Posterior vena cava (tissue), 2 donors: ENCODE measurements around the gene OVOL1. TPM values are rescaled to one million over a fixed set of nuclear protein-coding genes. Genes with fewer than 3 reads are reported as not detected.

Experiments used
- DNase-seq: peaks from one replicate; pipeline ENCODE4 v3.0.0-alpha.2; 2020; ENCODE audit warnings: low spot score
- intact Hi-C, 2 donors: fragments of 100-400 bp; cut with DNase I; formaldehyde crosslinking; loops; one replicate each; pipeline versions ENCODE4 v1.14.1 to v1.14.2; 2022 to 2023
- total RNA-seq, 2 donors: library from RNA; stranded (reverse); fragmentation: NEBNext Ultra II Directional; extraction: Animal tissue kit (Norgen Biotek cat#: 25700); gene quantifications; one replicate each; pipeline ENCODE4 v1.2.1, GENCODE V29; 2021
- donor health status: DM: yes; HTN: yes; CAD: no.
- donor health status: DM: yes; HTN: yes; CAD: no.

OVOL1 gene
- total RNA-seq, 2 donors from 2014 or later, result not detected

GRCh38 chr11:65789230-65790103 lies 2.6 kb downstream of the OVOL1 start:
- intact Hi-C loops, result no loop called here
- no peak for DNase-seq

GRCh38 chr11:65790104-65790901 lies 3.4 kb downstream of the OVOL1 start:
- intact Hi-C loops, result no loop called here
- DNase-seq, result no peak

GRCh38 chr11:65790902-65791650 lies 4.2 kb downstream of the OVOL1 start:
- intact Hi-C loops, result no loop called here
- DNase-seq, result no peak

GRCh38 chr11:65791719-65792213 lies 4.9 kb downstream of the OVOL1 start:
- DNase-seq, result no peak
- intact Hi-C loops, result no loop called here

DNA sequence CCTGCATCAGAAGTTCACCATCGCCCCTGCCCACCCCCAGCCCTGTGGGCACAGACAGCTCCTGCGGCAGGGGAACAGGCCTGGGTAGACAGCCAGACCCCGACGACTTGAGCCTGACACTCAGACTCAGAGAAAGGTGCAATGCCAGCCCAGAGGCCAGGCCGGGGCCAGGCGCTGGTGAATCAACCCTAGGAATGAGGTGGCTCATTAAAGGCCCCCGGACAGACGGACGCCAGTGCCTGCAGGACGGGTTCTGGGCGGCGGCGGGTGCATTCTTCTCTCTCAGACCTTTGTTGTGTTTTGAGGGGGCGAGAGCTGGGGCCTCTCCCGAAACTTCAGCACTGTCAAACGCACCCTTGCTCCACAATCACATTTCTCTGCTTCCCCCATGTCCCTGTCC lies 5.6 kb downstream of the OVOL1 start:
- no peak for DNase-seq
- intact Hi-C loops, result no loop called here

DNA sequence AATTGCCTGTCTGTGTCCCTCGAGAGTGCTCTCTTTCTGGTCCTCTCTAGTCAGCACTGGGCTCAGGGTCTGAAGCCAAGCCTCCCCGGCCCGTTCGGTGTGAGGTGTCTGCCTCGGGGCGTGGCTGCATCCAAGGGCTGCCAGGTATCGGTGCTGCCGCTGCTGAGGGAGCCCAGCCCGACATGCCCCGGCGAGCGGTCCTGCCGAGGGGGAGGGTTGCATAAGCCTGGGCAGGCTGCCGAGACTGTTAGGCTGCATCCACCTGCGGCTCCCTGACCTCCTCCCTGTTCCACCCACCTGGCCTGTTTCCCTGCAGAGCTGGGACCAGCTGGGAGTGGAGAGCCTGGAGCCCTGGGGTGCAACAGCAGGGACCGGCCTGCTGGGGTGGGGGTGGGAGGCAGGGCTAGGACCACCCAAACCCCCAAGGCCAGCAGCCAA lies 6.3 kb downstream of the OVOL1 start:
- intact Hi-C loops, result no loop called here
- DNase-seq, result no peak

GRCh38 chr11:65793625-65794400 lies 7.0 kb downstream of the OVOL1 start:
- DNase-seq, result no peak
- intact Hi-C loops, result no loop called here

GRCh38 chr11:65794570-65795510 lies 8.0 kb downstream of the OVOL1 start:
- DNase-seq, result no peak
- intact Hi-C loops, result no loop called here

- DNase-seq, result no peak
- intact Hi-C loops, result no loop called here
Observed at GRCh38 chr11:65796726-65797601, 10.1 kb downstream of the OVOL1 start.

- DNase-seq, result no peak
- intact Hi-C loops, result no loop called here
Observed at GRCh38 chr11:65797711-65798110, 10.8 kb downstream of the OVOL1 start.

DNA sequence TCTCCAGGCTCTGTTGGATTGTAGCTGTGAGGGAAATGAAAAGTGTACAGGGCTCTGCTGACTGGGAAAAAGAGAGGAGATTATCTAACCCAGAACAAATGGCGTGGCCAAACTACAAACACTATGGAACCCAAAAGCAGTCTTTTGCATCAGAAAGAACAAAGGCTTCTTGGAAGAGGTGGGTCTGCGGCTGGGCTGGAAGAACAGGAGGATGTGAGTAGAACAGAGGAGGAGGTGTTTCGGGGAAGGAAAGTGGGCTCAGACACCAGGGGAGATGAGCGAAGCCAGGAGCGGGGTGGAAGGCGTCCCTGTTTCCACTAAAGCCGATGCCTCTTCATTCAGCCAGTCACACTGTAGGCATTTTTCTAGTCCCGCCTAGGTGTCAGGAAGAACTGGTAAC lies 12.0 kb downstream of the OVOL1 start:
- no peak for DNase-seq
- intact Hi-C loops, result no loop called here

- DNase-seq, result no peak
- intact Hi-C loops, result no loop called here
Observed at GRCh38 chr11:65801153-65801987, 14.5 kb downstream of the OVOL1 start.

- no peak for DNase-seq
- intact Hi-C loops, result no loop called here
Observed at GRCh38 chr11:65802841-65803240, 16.0 kb downstream of the OVOL1 start.

GRCh38 chr11:65803797-65804492 lies 17.1 kb downstream of the OVOL1 start:
- no peak for DNase-seq
- intact Hi-C loops, result no loop called here

- DNase-seq, result no peak
Observed at GRCh38 chr11:65806979-65807378, 20.1 kb downstream of the OVOL1 start.

More at GRCh38 chr11:65806979-65807378, 20.1 kb downstream of the OVOL1 start:
- intact Hi-C loops, result no loop called here
